DND-41 (cell line): ENCODE data around the gene FBXL15.

Experiments used
- EZH2 ChIP-seq: IDR thresholded peaks from 3 replicates; pipeline ENCODE4 v1.6.1; 2012; ENCODE audit warnings: borderline replicate concordance, low read depth, mild to moderate bottlenecking, moderate library complexity, low read length, inconsistent platforms; ENCODE audit not compliant: severe bottlenecking
- TF ChIP-seq, protein P1 (sequence below): IDR thresholded peaks from 2 replicates; pipeline ENCODE4 v1.5.1; 2012; ENCODE audit warnings: borderline replicate concordance, low read length, moderate library complexity, mild to moderate bottlenecking; ENCODE audit not compliant: poor library complexity, severe bottlenecking; ENCODE audit errors: extremely low read depth

DNA sequence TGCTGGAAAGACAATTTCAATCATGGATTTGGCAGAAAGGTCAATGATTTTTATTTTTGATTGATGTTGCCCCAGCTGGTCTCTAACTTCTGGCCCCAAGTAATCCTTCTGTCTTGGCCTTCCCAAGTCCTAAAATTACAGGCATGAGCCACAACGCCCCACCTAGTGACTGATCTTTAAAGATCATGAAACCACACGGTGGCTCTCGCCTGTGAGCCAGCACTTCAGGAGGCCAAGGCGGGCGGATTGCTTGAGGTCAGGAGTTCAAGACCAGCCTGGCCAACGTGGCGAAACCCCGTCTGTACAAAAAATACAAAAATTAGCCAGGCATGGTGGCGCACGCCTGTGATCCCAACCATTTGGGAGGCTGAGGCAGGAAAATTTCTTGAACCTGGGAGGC, 43.3 kb downstream of the FBXL15 start:
- no peak for TF ChIP-seq EZH2
- TF ChIP-seq, protein P1, sequence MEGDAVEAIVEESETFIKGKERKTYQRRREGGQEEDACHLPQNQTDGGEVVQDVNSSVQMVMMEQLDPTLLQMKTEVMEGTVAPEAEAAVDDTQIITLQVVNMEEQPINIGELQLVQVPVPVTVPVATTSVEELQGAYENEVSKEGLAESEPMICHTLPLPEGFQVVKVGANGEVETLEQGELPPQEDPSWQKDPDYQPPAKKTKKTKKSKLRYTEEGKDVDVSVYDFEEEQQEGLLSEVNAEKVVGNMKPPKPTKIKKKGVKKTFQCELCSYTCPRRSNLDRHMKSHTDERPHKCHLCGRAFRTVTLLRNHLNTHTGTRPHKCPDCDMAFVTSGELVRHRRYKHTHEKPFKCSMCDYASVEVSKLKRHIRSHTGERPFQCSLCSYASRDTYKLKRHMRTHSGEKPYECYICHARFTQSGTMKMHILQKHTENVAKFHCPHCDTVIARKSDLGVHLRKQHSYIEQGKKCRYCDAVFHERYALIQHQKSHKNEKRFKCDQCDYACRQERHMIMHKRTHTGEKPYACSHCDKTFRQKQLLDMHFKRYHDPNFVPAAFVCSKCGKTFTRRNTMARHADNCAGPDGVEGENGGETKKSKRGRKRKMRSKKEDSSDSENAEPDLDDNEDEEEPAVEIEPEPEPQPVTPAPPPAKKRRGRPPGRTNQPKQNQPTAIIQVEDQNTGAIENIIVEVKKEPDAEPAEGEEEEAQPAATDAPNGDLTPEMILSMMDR, result no peak
